Liver (tissue), 3 donors: Measurements from ENCODE around the gene DGCR8.

Source experiments
- ATF3 ChIP-seq: IDR thresholded peaks from 2 replicates; pipeline ENCODE4 v1.6.1; 2016; ENCODE audit warnings: antibody characterized with exemption
- CTCF ChIP-seq: fragments of 150-350 bp; IDR thresholded peaks from 2 replicates; pipeline ENCODE4 v1.5.1; 2017; ENCODE audit warnings: improper control_type of control experiment, low read depth, low read length; ENCODE audit not compliant: missing input control
- GABPA ChIP-seq, 2 donors: IDR thresholded peaks in 1 of 2; conservative IDR thresholded peaks in 1 of 2; 2 replicates each; pipeline ENCODE4 v1.6.1; 2016; ENCODE audit warnings: antibody characterized with exemption in 2 of 2, mild to moderate bottlenecking in 1 of 2, moderate library complexity in 1 of 2
- JUND ChIP-seq, 2 donors: IDR thresholded peaks; 2 replicates each; pipeline ENCODE4 v1.6.1; 2016; ENCODE audit warnings: antibody characterized with exemption in 2 of 2
- MAX ChIP-seq: IDR thresholded peaks from 2 replicates; pipeline ENCODE4 v1.6.1; 2016; ENCODE audit warnings: antibody characterized with exemption
- RAD21 ChIP-seq, 2 donors: IDR thresholded peaks; 2 replicates each; pipeline ENCODE4 v1.6.1; 2016; ENCODE audit warnings: antibody characterized with exemption in 2 of 2, mild to moderate bottlenecking in 2 of 2
- REST ChIP-seq: IDR thresholded peaks from 2 replicates; pipeline ENCODE4 v1.6.1; 2016; ENCODE audit warnings: antibody characterized with exemption, mild to moderate bottlenecking
- RXRA ChIP-seq, 2 donors: IDR thresholded peaks; 2 replicates each; pipeline ENCODE4 v1.6.1; 2017 to 2018; ENCODE audit warnings: antibody characterized with exemption in 2 of 2, mild to moderate bottlenecking in 1 of 2
- SP1 ChIP-seq: IDR thresholded peaks from 2 replicates; pipeline ENCODE4 v1.6.1; 2018; ENCODE audit warnings: antibody characterized with exemption, mild to moderate bottlenecking
- TAF1 ChIP-seq: conservative IDR thresholded peaks from 2 replicates; pipeline ENCODE4 v1.6.1; 2016; ENCODE audit warnings: antibody characterized with exemption, mild to moderate bottlenecking
- YY1 ChIP-seq: IDR thresholded peaks from 2 replicates; pipeline ENCODE4 v1.6.1; 2016; ENCODE audit warnings: antibody characterized with exemption, mild to moderate bottlenecking
- ZBTB33 ChIP-seq: IDR thresholded peaks from 2 replicates; pipeline ENCODE4 v1.6.1; 2016; ENCODE audit warnings: antibody characterized with exemption
- donor health status: healthy.
- donor health status: healthy.

- TF ChIP-seq MAX: no peak
- no peak for TF ChIP-seq CTCF
- TF ChIP-seq ZBTB33: no peak
- TF ChIP-seq RAD21 (IDR thresholded peaks at IDR 0.05): no peak
- no peak for TF ChIP-seq REST
- no peak for TF ChIP-seq GABPA (IDR thresholded peaks at IDR 0.05 in 1 of 2, conservative IDR thresholded peaks at IDR 0.05 in 1 of 2)
- no peak for TF ChIP-seq JUND (IDR thresholded peaks at IDR 0.05)
- no peak for TF ChIP-seq ATF3
- no peak for TF ChIP-seq TAF1
- TF ChIP-seq SP1: no peak
- no peak for TF ChIP-seq RXRA (IDR thresholded peaks at IDR 0.05)
- TF ChIP-seq YY1: no peak
Measured at GRCh38 chr22:20143883-20144665, 64.0 kb downstream of the DGCR8 start.
